GM10266 (cell line): Measurements from ENCODE around the gene SF3B2.
"Not testable (repeated sequence)": the region's sequence is repeated elsewhere in the genome, so short reads cannot be mapped to it uniquely, and the experiment has no call there.

Experiments used
- DNase-seq: peaks from one replicate; pipeline ENCODE4 v3.0.0; 2012; ENCODE audit errors: extremely low spot score
- TF ChIP-seq, protein P1 (sequence below): IDR thresholded peaks from 2 replicates; pipeline ENCODE4 v1.5.1; 2012; ENCODE audit warnings: mild to moderate bottlenecking, low read depth; ENCODE audit not compliant: control insufficient read depth, insufficient read depth; ENCODE audit errors: missing control alignments

Gene SF3B2

DNA sequence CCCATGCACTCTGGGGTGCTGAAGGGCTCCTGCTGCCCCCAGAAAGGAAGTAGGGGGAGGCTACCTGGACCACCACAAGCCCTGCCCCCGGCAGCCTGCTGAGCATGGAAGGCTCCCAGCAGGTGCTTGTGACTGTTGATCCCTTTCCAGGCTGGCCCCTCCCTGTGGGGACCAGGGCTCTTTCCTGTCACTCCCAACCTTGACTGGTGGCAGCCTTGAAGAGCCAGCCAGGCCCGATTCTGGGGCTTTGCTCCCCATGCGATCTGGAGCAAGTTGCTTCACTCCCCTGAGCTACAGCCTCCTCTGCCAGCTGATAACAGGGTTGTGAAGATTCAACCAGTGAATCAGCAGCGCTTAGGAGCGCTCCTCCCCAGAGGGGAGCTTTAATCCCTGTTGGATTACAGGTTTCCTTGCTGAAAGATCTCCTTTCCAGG lies 44.9 kb upstream of the SF3B2 start:
- DNase-seq: no peak
- TF ChIP-seq, protein P1, sequence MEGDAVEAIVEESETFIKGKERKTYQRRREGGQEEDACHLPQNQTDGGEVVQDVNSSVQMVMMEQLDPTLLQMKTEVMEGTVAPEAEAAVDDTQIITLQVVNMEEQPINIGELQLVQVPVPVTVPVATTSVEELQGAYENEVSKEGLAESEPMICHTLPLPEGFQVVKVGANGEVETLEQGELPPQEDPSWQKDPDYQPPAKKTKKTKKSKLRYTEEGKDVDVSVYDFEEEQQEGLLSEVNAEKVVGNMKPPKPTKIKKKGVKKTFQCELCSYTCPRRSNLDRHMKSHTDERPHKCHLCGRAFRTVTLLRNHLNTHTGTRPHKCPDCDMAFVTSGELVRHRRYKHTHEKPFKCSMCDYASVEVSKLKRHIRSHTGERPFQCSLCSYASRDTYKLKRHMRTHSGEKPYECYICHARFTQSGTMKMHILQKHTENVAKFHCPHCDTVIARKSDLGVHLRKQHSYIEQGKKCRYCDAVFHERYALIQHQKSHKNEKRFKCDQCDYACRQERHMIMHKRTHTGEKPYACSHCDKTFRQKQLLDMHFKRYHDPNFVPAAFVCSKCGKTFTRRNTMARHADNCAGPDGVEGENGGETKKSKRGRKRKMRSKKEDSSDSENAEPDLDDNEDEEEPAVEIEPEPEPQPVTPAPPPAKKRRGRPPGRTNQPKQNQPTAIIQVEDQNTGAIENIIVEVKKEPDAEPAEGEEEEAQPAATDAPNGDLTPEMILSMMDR: no peak

DNA sequence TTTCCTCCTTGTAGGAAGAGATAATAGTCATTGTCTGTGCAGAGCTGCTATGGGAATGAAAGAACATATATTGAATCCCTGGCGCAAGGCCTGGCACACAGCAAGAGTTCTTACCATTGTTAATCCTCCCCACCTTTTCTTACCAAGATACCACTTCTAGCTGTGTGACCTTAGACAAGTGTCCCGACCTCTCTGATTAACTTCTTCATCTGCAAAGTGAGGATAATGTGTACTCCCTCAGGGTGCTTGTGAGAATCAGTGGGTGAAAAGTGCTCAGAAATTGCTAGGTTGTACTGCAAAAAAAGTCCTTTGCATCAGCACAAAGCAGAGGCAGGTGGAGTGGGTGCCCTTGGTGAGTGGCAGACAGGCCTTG lies 44.1 kb upstream of the SF3B2 start:
- TF ChIP-seq, protein P1: no peak
- no peak for DNase-seq

DNA sequence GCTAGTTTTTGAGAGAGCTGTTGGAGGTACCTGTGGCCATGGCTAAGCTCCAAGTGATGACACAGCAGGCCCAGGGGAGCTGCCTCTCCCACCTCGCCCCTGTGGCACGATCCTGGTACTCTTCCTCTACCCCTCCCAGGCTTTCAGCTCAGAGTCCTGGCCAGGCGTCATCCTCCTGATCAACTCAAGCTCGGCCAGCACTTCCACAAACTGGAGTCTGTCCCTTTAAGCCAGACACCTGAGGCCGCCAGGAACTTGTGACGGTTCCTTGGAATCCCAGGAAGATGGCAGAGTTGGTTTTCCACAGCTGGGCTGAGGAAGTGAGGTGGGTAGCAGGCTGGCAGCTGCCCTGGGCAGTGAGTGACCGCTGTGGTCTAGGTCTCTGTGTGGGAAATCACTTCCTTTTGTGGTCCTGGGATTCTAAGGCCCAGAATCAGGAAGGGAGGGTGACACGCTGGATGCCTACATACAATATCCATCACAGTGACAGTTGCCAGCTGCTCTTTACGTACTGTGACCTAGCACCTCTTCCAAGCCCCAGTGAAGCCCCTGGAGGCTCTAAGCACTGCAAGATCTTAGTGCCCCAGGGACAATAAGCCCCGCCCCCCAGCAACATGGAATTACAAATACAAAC lies 43.6 kb upstream of the SF3B2 start:
- no peak for DNase-seq
- TF ChIP-seq, protein P1: no peak

DNA sequence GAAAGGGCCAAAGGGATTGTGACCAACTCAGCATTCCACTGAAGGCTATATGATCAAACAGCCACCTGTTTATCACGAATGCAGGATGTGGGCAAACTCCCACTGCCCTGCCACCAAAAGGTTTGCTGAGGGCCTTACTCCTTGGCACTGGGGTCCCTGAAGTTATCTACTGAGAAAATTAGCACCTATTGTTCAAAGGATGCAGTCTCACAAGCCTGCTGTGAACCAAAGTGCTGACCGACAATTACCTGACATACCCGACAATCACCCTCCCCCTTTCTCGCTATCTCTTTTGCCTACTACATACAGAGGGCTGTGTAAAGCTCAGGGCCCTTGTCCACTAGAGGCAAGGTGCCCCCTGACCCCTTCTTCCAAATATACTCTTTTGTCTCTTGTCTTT lies 42.1 kb upstream of the SF3B2 start:
- not testable (repeated sequence) for DNase-seq

DNA sequence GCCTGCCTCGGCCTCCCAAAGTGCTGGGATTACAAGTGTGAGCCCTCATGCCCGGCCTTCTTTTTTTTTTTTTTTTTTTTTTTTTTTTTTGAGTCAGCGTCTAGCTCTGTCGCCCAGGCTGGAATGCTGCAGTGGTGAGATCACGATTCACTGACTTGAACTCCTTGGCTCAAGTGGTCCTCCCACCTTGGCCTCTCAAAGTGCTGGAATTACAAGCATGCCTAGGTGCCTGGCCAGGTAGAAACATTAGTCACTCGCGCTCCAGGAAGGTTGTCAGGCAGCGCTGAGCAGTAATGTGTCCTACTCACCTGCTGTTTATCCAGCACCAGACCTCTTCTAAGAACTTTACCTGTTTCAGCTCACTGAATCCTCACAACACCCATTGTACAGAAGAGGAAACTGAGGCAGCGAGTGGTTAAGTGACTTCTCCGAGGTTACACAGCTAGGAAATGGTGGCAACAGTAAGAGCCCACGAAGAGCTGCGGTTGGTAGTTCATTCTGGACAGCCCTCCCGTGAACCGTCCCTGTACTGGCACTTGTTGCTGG lies 40.9 kb upstream of the SF3B2 start:
- TF ChIP-seq, protein P1: no peak
- no peak for DNase-seq

DNA sequence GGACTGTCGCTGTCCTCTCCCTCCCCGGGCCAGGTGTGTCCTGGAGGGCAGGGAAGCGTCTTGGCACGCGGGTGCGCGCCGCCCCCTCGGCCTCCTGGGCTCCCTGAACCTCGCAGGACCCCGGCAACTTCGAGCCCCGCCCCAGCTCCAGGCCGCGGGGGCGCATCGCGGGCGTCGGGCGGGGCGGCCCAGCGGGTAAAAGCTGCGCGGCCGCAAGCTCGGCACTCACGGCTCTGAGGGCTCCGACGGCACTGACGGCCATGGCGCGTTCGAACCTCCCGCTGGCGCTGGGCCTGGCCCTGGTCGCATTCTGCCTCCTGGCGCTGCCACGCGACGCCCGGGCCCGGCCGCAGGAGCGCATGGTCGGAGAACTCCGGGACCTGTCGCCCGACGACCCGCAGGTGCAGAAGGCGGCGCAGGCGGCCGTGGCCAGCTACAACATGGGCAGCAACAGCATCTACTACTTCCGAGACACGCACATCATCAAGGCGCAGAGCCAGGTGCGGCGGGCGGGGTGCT lies 40.3 kb upstream of the SF3B2 start, which contains the start of gene CST6:
Gene CST6 (plus strand): TSS at position 224 of the 519 bp plus-strand sequence. CDS start 37 bp downstream, at position 261.
- no peak for DNase-seq
- TF ChIP-seq, protein P1: no peak

DNA sequence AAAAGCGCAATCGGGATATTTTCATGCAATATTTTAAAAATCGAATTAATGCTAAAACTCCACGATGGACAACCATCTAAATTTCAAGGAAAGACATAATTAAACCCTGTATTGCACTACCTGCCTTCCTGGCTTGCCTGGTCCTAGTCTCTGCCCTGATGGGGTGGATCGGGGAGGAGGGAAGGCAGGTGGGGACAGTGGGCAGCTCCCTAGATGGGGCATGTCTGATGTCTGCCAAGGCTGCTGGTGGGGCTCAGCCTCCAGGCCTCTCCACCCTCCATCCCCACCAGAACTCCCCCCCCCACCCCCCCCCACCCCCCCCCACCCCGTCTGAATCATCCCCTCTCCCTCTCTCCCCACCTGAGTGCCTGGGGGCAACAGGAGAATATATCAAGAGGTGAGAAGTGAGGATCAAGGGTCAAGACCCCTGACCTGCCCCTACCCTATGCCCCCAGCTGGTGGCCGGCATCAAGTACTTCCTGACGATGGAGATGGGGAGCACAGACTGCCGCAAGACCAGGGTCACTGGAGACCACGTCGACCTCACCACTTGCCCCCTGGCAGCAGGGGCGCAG lies 39.7 kb upstream of the SF3B2 start:
- TF ChIP-seq, protein P1: no peak

More for the DNA sequence above, 39.7 kb upstream of the SF3B2 start:
- no peak for DNase-seq
